ENCODE measurements around the gene GCHFR.

DNA sequence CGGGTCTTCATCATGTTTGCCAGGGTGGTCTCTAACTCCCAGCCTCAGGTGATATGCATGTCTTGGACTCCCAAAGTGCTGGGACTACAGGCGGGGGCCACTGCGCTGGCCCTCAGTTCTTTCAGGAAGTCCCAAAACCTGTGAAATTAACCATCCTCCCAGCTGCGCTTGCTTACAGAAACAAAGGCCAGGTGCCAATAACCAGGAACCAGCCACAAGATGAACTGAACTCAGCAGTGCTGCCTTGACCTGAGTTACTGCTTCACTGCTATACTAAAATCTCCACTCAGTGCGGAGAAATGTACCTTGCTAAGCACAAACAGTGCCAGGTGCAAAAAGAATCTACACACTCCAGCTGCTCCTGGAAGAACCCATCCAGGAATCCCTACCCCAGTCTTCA is 3.9 kb upstream of the GCHFR start:
- no peak for TF ChIP-seq EZH2 (IDR thresholded peaks at IDR 0.05)
- no peak for TF ChIP-seq POLR2AphosphoS5 (IDR thresholded peaks at IDR 0.05; ENCODE audit: borderline replicate concordance, low read depth, low read length)
- TF ChIP-seq FOXP2 (optimal IDR thresholded peaks at IDR 0.05; ENCODE audit: control extremely low read depth, extremely low read length, insufficient read depth) = no peak

Measured in SK-N-MC (cell line).